Tibial nerve (tissue), 3 donors: Measurements from ENCODE around the gene PRLR.

Experiments
- CTCF ChIP-seq, 5 experiments: fragments of 200-600 bp in 3 of 5; fragments of 450-650 bp in 2 of 5; sonication (generic) in 3 of 5; IDR thresholded peaks; one replicate each; pipeline ENCODE4 v1.5.1; 2016 to 2019; ENCODE audit warnings: antibody characterized with exemption in 5 of 5, mild to moderate bottlenecking in 3 of 5, moderate library complexity in 2 of 5
- POLR2A ChIP-seq, 2 donors: fragments of 450-650 bp; IDR thresholded peaks; one replicate each; pipeline ENCODE4 v1.6.1; 2017; ENCODE audit warnings: antibody characterized with exemption in 2 of 2, mild to moderate bottlenecking in 2 of 2, moderate library complexity in 2 of 2

GRCh38 chr5:35133186-35133585 lies 97.1 kb downstream of the PRLR start:
- TF ChIP-seq CTCF (IDR thresholded peaks at IDR 0.05) (no peak), POLR2A (IDR thresholded peaks at IDR 0.05) (no peak)
